Testis (tissue), 2 donors: Measurements from ENCODE around the gene INPP5F.

ENCODE experiments used
- CTCF ChIP-seq, 3 experiments: fragments of 450-650 bp in 2 of 3; fragments of 200-600 bp in 1 of 3; sonication (generic) in 1 of 3; IDR thresholded peaks; one replicate each; pipeline ENCODE4 v1.5.1; 2016 to 2019; ENCODE audit warnings: antibody characterized with exemption in 3 of 3, mild to moderate bottlenecking in 2 of 3, moderate library complexity in 1 of 3
- POLR2A ChIP-seq: fragments of 450-650 bp; IDR thresholded peaks from one replicate; pipeline ENCODE4 v1.6.1; 2017; ENCODE audit warnings: antibody characterized with exemption, mild to moderate bottlenecking, moderate library complexity

- TF ChIP-seq CTCF (IDR thresholded peaks at IDR 0.05) (no peak), POLR2A (no peak)
Observed at GRCh38 chr10:119826771-119827170, 100.9 kb downstream of the INPP5F start.
